ENCODE measurements around the gene SOX1.

- TF ChIP-seq BHLHE40 (IDR thresholded peaks at IDR 0.05; ENCODE audit: borderline replicate concordance) (no peak), CTBP1 (IDR thresholded peaks at IDR 0.05; ENCODE audit: borderline replicate concordance) (no peak), SP1 (IDR thresholded peaks at IDR 0.05) (no peak), FOXM1 (IDR thresholded peaks at IDR 0.05; ENCODE audit: borderline replicate concordance) (no peak), FOXA1 (IDR thresholded peaks at IDR 0.05) (no peak), ELF4 (IDR thresholded peaks at IDR 0.05) (no peak), ZNF384 (IDR thresholded peaks at IDR 0.05) (no peak), TARDBP (IDR thresholded peaks at IDR 0.05) (no peak), SUZ12 (IDR thresholded peaks at IDR 0.05) (no peak)
- TF ChIP-seq, protein P1, sequence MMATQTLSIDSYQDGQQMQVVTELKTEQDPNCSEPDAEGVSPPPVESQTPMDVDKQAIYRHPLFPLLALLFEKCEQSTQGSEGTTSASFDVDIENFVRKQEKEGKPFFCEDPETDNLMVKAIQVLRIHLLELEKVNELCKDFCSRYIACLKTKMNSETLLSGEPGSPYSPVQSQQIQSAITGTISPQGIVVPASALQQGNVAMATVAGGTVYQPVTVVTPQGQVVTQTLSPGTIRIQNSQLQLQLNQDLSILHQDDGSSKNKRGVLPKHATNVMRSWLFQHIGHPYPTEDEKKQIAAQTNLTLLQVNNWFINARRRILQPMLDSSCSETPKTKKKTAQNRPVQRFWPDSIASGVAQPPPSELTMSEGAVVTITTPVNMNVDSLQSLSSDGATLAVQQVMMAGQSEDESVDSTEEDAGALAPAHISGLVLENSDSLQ (IDR thresholded peaks at IDR 0.05), result no peak
Observed at GRCh38 chr13:112064222-112064621, 2.7 kb upstream of the SOX1 start.

Measured in HEK293T (cell line).